Adipose tissue (tissue), 3 donors: Measurements from ENCODE around the gene TMPRSS2. TPM values are rescaled to one million over a fixed set of nuclear protein-coding genes. Genes with fewer than 3 reads are reported as not detected.

Experiments
- H3K27ac ChIP-seq: one replicate; pipeline ENCODE4 v1.5.1; 2013; ENCODE audit warnings: low read depth, low read length
- WGBS, 3 donors: extraction: QIAGEN DNeasy Blood & Tissue Kit; methylation state at CpG; one replicate each; pipeline ENCODE4 v1.1.7; 2013; 5-methylcytosine and 5-hydroxymethylcytosine counted together
- polyA plus RNA-seq, 3 donors: library from polyadenylated mRNA; stranded (reverse); fragments of 200-250 nt; gene quantifications; one replicate each; pipeline ENCODE4 v1.2.3, GENCODE V29; 2013
- donor health status: healthy with polysubstance abuse.
- donor health status: Bipolar disorder and iron deficiency.
- donor health status: healthy.

TMPRSS2 gene
- polyA plus RNA-seq, 3 donors: 0.11 to 111 (median 11.1) TPM

DNA sequence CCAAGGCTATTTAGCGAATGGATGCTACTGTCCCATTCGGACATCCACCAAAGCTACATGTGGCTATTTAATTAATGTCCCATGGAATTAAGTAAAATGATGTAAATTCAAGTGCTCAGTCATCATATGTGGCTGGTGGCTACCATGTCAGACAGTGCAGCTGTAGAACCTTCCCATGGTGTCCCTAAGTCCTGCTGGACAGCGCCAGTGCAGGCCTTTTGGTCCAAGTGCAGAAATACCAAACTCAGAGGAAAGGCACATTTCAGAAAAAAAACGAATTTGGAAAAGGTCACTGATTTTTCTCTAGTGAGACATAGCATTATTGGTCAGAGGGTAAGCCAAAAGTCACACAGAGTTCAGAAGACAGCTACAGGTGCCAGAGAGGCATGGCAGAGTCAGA, 17.6 kb downstream of the TMPRSS2 start:
- H3K27ac ChIP-seq: no peak overlapping the region
- 70 to 79% (median 72%) methylated on average over 4 of the region's 4 CpGs for WGBS, 3 donors

- WGBS, 3 donors: 68 to 75% (median 75%) methylated on average over 7 of the region's 7 CpGs
- no peak overlapping the region for H3K27ac ChIP-seq
Measured at GRCh38 chr21:41489329-41489728, 18.6 kb downstream of the TMPRSS2 start.

GRCh38 chr21:41488080-41488479, 19.9 kb downstream of the TMPRSS2 start:
- WGBS, 3 donors: 82 to 88% (median 87%) methylated on average over 14 of the region's 14 CpGs
- no peak overlapping the region for H3K27ac ChIP-seq

DNA sequence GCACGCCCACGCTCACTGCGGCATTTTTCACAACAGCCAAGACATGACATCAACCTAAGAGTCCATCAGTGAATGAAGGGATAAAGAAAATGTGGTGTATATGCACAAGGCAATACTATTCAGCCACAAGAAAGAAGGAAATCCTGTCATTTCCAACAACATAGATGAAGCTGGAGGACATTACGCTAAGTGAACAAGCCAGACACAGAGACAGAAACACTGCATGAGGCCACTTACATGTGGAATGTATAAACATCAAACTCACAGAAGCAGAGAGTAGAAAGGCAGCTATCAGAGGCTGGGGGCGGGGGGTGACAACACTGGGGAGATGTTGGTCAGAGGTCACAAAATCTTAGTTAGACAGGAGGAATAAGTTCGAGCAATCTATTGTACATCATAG, 20.9 kb downstream of the TMPRSS2 start:
- WGBS, 3 donors: 77 to 94% (median 83%) methylated on average over 6 of the region's 6 CpGs
- H3K27ac ChIP-seq: no peak overlapping the region

DNA sequence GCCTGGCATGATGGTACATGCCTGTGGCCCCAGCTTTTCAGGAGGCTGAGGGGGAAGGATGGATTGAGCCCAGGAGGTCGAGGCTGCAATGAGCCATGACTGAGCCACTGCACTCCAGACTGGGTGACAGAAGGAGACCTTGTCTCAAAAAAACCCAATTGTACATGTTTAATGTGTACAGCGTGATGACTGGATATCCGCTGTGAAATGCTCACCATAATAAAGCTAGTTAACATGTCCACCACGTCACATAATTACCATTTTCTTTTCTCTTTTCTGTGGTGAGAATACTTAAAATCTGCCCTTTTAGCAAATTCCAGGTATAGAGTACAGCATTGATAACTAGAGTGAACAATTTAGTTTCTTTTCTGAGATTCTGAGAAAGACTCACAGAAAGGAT, 24.0 kb downstream of the TMPRSS2 start:
- H3K27ac ChIP-seq: no peak overlapping the region
- 87 to 92% (median 92%) methylated on average over 4 of the region's 4 CpGs for WGBS, 3 donors

DNA sequence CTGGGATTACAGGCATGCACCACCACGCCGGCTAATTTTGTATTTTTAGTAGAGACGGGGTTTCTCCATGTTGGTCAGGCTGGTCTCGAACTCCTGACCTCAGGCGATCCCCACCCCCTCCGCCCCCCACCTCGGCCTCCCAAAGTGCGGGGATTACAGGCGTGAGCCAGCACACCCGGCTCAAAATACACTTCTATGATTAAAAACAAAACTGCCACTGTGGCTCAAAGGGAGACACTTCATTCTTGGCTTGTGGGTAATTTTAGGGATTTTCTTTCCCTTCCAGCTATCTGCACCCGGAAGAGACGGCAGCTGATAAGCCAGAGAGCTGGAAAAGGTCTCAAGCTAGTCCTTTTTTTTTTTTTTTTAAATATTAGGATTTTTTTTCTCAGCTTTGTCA, 24.5 kb downstream of the TMPRSS2 start:
- H3K27ac ChIP-seq: no peak overlapping the region
- 70 to 78% (median 77%) methylated on average over 12 of the region's 12 CpGs for WGBS, 3 donors

DNA sequence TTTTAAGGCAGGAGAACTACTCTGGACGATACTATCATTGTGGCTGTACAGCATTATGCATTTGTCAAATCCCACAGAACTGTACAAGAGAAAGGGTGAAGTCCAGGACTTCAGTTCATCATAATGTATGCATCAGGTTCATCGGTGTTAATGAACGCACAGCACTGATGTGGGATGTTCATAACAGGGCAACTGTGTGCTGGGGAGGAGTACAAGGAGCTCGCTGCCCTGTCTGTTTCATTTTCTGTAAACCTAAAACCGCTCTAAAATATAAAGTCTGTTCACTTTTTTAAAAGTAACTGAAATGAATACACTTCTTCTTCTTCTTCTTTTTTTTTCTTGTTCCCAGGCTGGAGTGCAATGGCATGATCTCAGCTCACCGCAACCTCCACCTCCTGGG, 25.0 kb downstream of the TMPRSS2 start:
- WGBS, 3 donors: 87 to 93% (median 89%) methylated on average over 6 of the region's 6 CpGs
- no peak overlapping the region for H3K27ac ChIP-seq

GRCh38 chr21:41482301-41482700, 25.7 kb downstream of the TMPRSS2 start:
- H3K27ac ChIP-seq: no peak overlapping the region
- WGBS, 3 donors: 25 to 46% (median 26%) methylated on average over 6 of the region's 6 CpGs

- no peak overlapping the region for H3K27ac ChIP-seq
- 79 to 88% (median 83%) methylated on average over 8 of the region's 8 CpGs for WGBS, 3 donors
Measured at GRCh38 chr21:41481191-41481590, 26.8 kb downstream of the TMPRSS2 start.

- 67 to 87% (median 85%) methylated on average over 17 of the region's 17 CpGs for WGBS, 3 donors
Measured at GRCh38 chr21:41480086-41480690, 27.8 kb downstream of the TMPRSS2 start.

GRCh38 chr21:41479686-41480085, 28.3 kb downstream of the TMPRSS2 start:
- 57 to 71% (median 67%) methylated on average over 8 of the region's 8 CpGs for WGBS, 3 donors
- H3K27ac ChIP-seq: no peak overlapping the region

More at GRCh38 chr21:41480086-41480690, 27.8 kb downstream of the TMPRSS2 start:
- H3K27ac ChIP-seq: no peak overlapping the region

DNA sequence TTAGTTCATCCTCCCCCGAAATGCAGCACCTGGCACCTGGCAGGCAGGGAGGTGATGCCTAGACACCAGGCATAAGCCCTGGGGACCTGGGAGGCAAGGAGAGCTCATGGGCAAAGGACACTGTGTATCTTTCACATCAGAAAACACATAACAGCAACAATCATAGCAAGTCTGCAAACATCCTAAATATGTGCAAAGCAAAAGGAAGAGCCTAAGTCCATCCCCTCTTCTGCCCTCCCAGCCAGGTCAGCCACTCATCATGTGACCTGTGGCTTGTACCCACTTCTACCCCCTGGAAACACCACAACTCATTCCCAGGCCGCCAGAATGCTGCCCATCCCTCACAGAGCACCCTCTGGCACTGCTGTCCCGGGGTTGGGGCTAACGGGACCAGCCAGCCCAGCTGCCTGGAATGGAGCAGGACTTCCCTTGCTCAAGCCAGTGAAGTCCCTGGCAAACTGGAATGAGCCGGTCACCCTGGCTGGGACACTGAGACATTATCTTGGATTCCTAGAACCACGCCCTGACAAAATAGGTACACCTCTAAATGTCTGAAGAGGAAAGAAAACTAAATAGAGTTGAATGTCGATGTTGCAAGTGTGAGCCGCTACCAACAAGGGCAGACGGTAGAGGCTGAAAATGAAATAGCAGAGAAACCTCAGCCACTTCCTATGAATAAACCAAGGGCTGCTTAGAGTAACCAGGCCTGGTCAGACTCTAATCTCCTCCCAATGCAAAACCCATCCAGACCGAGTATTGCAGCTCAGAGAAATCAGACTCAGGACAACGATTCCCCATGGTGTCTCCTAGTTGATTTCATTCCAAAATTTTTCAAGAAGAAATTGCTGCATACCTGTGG, 29.4 kb downstream of the TMPRSS2 start:
- no peak overlapping the region for H3K27ac ChIP-seq
- 44 to 73% (median 69%) methylated on average over 11 of the region's 11 CpGs for WGBS, 3 donors

DNA sequence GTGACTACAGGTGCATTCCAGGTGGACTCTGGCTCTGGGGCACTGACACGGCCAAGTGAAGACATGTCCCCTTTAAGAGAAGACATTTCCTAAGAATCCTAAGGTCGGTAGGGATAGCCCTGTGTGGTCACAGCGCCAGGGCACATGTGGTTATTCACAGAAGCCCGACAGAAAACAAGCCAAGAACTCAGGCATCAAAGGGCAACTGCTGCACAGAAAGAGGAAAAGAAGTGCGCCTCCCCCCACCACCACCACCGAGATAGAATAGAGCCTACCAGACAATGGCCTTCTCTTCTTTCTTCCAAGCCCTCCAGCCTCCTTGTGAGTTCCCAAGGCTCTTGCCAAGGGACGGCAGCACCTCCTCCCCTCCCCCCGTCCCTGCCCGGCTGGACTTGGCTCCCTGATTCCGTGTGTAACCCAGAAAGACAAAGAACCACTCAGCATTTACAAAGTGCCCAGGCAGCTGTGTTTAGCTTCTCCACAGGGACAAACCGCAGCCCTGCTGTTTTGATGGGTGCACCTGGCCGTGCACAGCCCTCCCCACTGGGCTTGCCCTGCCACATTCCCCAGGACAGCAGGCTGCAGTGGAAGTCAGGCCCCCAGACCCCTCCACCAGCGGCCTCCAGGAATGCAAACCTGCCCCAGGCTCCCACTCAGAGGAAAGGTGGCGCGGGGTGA, 30.2 kb downstream of the TMPRSS2 start:
- H3K27ac ChIP-seq: no peak overlapping the region
- WGBS, 3 donors: 19 to 28% (median 28%) methylated on average over 15 of the region's 15 CpGs

DNA sequence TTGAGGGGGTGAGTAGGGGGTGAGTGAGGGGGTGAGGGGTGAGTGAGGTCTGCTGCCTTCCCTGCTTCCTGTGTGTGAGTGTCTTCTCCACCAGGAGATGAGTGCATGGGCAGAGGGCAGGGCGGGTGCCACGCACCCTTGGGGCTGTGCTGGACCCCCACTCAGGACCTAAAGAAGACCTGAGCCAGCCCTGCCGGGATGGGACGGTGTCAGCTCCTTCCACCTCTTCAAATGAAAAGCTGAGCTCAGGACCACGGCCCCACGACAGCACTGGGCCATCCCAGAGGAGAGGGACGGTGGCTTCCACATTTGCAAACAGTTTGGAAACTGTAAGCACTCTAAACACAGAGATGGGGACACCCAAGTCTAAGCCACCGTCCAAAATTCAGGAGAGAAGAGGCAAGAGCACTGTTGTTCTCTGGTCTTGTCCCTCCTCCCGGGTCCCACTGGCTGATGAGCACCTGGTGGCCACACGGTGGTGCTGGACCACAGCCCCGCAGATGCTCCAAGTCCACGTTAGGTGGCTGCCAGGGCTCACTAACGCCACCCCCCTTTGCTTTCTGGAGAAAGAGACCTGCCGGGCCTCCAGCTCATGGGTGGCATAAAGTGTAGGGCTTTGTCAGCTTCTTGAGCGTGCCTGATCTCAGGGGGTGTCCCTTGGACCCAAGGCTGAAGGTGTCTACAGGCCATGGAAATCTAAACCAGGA, 32.1 kb downstream of the TMPRSS2 start:
- WGBS, 3 donors: 65 to 82% (median 80%) methylated on average over 15 of the region's 15 CpGs
- no peak overlapping the region for H3K27ac ChIP-seq

DNA sequence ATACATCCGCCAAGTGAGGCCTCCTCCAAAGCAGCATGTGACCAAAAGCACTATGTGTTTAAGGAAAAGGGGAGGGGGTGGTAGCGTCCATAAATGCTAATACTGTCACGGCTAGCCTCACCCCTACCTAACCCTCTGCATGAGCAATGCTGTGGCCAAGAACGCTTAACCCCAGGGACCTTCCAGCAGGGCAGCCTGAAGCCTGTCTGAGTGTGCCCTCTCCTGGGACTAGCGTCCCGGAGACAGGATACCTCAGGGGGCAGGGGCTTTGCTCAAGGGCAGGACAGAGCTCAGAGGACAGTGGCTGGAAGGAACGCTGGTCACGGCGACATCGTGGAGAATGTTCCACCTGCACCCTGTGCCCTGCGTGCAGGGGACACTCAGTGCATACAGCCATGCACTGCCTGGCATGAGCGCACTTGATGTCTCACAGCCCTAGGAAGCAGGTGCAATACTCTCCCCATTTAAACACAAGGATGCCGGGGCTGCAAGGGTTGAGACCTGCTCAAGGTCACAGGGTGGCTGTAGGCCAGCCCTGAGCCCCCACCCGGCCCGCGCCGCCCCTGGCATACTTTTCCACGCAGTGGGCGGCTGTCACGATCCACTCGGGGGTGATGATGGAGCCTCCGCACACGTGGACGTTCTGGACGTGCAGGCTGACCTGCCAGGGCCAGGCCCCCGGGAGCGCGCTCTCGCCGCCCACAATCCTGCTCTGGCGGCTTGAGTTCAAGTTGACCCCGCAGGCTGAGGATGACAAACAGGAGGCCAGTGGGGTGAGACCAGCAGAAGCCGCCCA, 35.0 kb downstream of the TMPRSS2 start:
- 64 to 82% (median 80%) methylated on average over 33 of the region's 33 CpGs for whole genome bisulfite sequencing, 3 donors
- no peak overlapping the region for H3K27ac ChIP-seq

DNA sequence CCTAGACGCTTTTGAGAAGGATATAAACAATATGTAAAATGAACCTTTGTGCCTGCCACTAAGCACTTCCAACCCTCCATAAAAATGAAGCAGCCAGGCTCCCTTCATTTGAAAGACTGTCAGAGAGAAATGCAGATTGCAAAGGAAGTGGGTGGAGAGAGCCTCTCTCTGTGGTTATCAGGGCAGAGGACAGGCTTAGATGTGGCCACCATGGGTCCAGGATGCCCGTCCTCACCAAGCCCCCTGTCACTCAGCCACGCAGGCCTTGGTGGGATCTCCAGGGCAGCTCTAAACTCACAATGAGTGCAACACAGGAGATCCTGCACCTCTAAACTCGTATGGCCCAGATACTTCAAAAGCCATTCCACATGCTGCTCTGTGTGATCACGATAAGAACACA, 37.9 kb downstream of the TMPRSS2 start:
- WGBS, 3 donors: 47 to 62% (median 48%) methylated on average over 5 of the region's 5 CpGs
- no peak overlapping the region for H3K27ac ChIP-seq

GRCh38 chr21:41466024-41466820, 41.7 kb downstream of the TMPRSS2 start:
- H3K27ac ChIP-seq: no peak overlapping the region
- 63 to 85% (median 83%) methylated on average over 20 to 23 of the region's 23 CpGs for WGBS, 3 donors
